K562 (cell line): ENCODE data around the gene TP53RK. TPM values are rescaled to one million over a fixed set of nuclear protein-coding genes. Genes with fewer than 3 reads are reported as not detected.

Source experiments
- ATAC-seq: fragments of 200-7000 bp; cut with Tn5 transposase; 3 replicates; pipeline ENCODE4 v1.9.1; 2020; ENCODE audit warnings: moderate library complexity
- BruUV-seq: library from RNA; stranded (reverse); fragments of 400-500 nt; replicated peaks from 2 replicates; lab custom pipeline; 2021; lab: Mats Ljungman, UMichigan
- CTCF ChIA-PET: fragments of 300-600 bp; formaldehyde crosslinking; extraction: SDS; loops from one replicate; lab custom pipeline; 2021; ENCODE audit warnings: low intra/inter-chr PET ratio; lab: Yijun Ruan, JAX
- POLR2A ChIA-PET: fragments of 300-600, 350-650 bp; sonication (Branson Sonifier 250); formaldehyde crosslinking; extraction: SDS; loops from one replicate; lab custom pipeline; 2021; ENCODE audit warnings: antibody characterized with exemption, inconsistent platforms; lab: Yijun Ruan, JAX
- DNase-seq, 4 experiments: peaks; one replicate each; pipeline versions ENCODE4 v3.0.0 to v3.0.0-alpha.2; 2011 to 2018; ENCODE audit warnings: low spot score in 3 of 4, mixed read lengths in 3 of 4; ENCODE audit errors: extremely low read depth in 1 of 4
- FAIRE-seq: peaks from 2 replicates; lab custom pipeline; 2011; peaks lifted over from hg19 to GRCh38; lab: Jason Lieb, UNC
- H2AFZ ChIP-seq: 2 replicates; pipeline ENCODE4 v1.6.0; 2011; ENCODE audit warnings: low read depth, low read length, control low read depth, inconsistent platforms
- H3K27ac ChIP-seq: fragments of 200-600 bp; 3 replicates; pipeline ENCODE4 v1.8.0; 2011; ENCODE audit warnings: low read depth, mild to moderate bottlenecking, control low read depth, inconsistent platforms, low read length, moderate library complexity, mixed read lengths; ENCODE audit errors: extremely low read depth
- H3K27me3 ChIP-seq, 2 experiments: fragments of 300-600 bp in 1 of 2; 2 replicates in 1 of 2; 3 replicates in 1 of 2; pipeline versions ENCODE4 v1.6.0 to v1.8.0; 2011; ENCODE audit warnings: inconsistent platforms in 2 of 2, low read length in 2 of 2, mild to moderate bottlenecking in 1 of 2, mixed read lengths in 1 of 2, moderate library complexity in 1 of 2; ENCODE audit not compliant: control insufficient read depth in 2 of 2, insufficient read depth in 2 of 2
- H3K36me3 ChIP-seq: fragments of 300-600 bp; 3 replicates; pipeline ENCODE4 v1.8.0; 2011; ENCODE audit warnings: mild to moderate bottlenecking, low read length, inconsistent platforms; ENCODE audit not compliant: control insufficient read depth, insufficient read depth
- H3K4me1 ChIP-seq, 2 experiments: fragments of 200-600 bp in 1 of 2; replicated peaks in 1 of 2; 2 replicates in 1 of 2; 3 replicates in 1 of 2; pipeline versions ENCODE4 v1.5.1 to v1.8.0; 2011; ENCODE audit warnings: inconsistent platforms in 2 of 2, low read length in 2 of 2, mild to moderate bottlenecking in 1 of 2, mixed read lengths in 1 of 2, moderate library complexity in 1 of 2; ENCODE audit not compliant: control insufficient read depth in 2 of 2, insufficient read depth in 2 of 2
- H3K4me2 ChIP-seq: 2 replicates; pipeline ENCODE4 v1.6.1; 2011; ENCODE audit warnings: low read length, control low read depth, inconsistent platforms, mixed read lengths; ENCODE audit not compliant: insufficient read depth
- H3K4me3 ChIP-seq: fragments of 200-600 bp; sonication (generic), shearing (Covaris generic); 2 replicates; pipeline ENCODE4 v1.5.1; 2016; ENCODE audit warnings: control low read depth, inconsistent platforms
- H3K79me2 ChIP-seq: fragments of 200-600 bp; 3 replicates; pipeline ENCODE4 v1.8.0; 2011; ENCODE audit warnings: low read length, inconsistent platforms; ENCODE audit not compliant: control insufficient read depth, insufficient read depth
- H3K9ac ChIP-seq, 2 experiments: 2 replicates each; pipeline versions ENCODE4 v1.6.0 to v1.6.1; 2011; ENCODE audit warnings: low read depth in 2 of 2, low read length in 2 of 2, control low read depth in 1 of 2, inconsistent platforms in 1 of 2, mild to moderate bottlenecking in 1 of 2, mixed read lengths in 1 of 2; ENCODE audit not compliant: insufficient read depth in 1 of 2
- H3K9me1 ChIP-seq: one replicate; pipeline ENCODE4 v1.6.0; 2011; ENCODE audit warnings: inconsistent platforms, mild to moderate bottlenecking, low read length, moderate library complexity; ENCODE audit not compliant: control insufficient read depth, insufficient read depth
- H3K9me3 ChIP-seq: replicated peaks from 2 replicates; pipeline ENCODE4 v1.5.1; 2011; ENCODE audit warnings: low read depth, low read length, inconsistent platforms; ENCODE audit not compliant: control insufficient read depth, insufficient read depth
- H4K20me1 ChIP-seq: replicated peaks from 2 replicates; pipeline ENCODE4 v1.6.1; 2011; ENCODE audit warnings: low read length, inconsistent platforms, mixed read lengths; ENCODE audit not compliant: control insufficient read depth, insufficient read depth
- HDAC2 ChIP-seq: fragments of 450-650 bp; IDR thresholded peaks from 2 replicates; pipeline ENCODE4 v1.6.1; 2016; ENCODE audit warnings: mild to moderate bottlenecking
- ILK ChIP-seq: fragments of 450-650 bp; IDR thresholded peaks from 2 replicates; pipeline ENCODE4 v1.6.1; 2016; ENCODE audit warnings: missing genetic modification characterization, low read depth, mild to moderate bottlenecking, missing compliant biosample characterization, moderate library complexity, borderline replicate concordance
- MAFG ChIP-seq: fragments of 450-650 bp; conservative IDR thresholded peaks from 2 replicates; pipeline ENCODE4 v1.6.1; 2016; ENCODE audit warnings: missing genetic modification characterization, missing compliant biosample characterization
- PCBP2 ChIP-seq: fragments of 200-400 bp; formaldehyde crosslinking; IDR thresholded peaks from 2 replicates; pipeline ENCODE4 v1.6.1; 2018; ENCODE audit warnings: low read length, low read depth, mild to moderate bottlenecking, moderate library complexity; ENCODE audit not compliant: poor library complexity, severe bottlenecking
- ZKSCAN1 ChIP-seq: fragments of 150-350 bp; IDR thresholded peaks from 2 replicates; pipeline ENCODE4 v1.6.1; 2016; ENCODE audit warnings: low read depth, low read length
- WGBS: fragments of 100-300 bp; shearing (Covaris generic); methylation state at CpG from one replicate; pipeline ENCODE4 v1.1.6; 2016; ENCODE audit warnings: low coverage, mixed read lengths; ENCODE audit not compliant: insufficient coverage; ENCODE audit errors: missing lambda C conversion rate; 5-methylcytosine and 5-hydroxymethylcytosine counted together
- in situ Hi-C: fragments of 300-500 bp; cut with MboI; formaldehyde crosslinking; loops from 4 replicates; pipeline ENCODE4 v1.15.0; 2018; ENCODE audit warnings: inconsistent platforms, mixed read lengths
- intact Hi-C: fragments of 100-400 bp; cut with micrococcal nuclease; formaldehyde crosslinking; loops from 2 replicates; pipeline ENCODE4 v1.14.2; 2022
- polyA plus RNA-seq, 8 experiments: library from polyadenylated mRNA; depleted of rRNA in 4 of 8; stranded (reverse) in 5 of 8; unstranded in 3 of 8; fragments of >200 nt; fragmentation: Nextera tagmentation in 2 of 8; fragmentation: Illumina TruSeq in 1 of 8; extraction: Ambion mirVana in 2 of 8; extraction: Trizol in 1 of 8; gene quantifications; 2 replicates each; pipeline versions ENCODE4 v1.2.1 to v1.2.3, GENCODE V29; 2011 to 2014; ENCODE audit warnings: inconsistent platforms in 1 of 8, missing spikeins in 1 of 8
- total RNA-seq, 7 experiments: library from RNA; depleted of rRNA in 6 of 7; stranded (reverse); fragments of >200 nt in 6 of 7; fragmentation: Illumina TruSeq in 2 of 7; extraction: Trizol in 2 of 7; gene quantifications; 2 replicates each; pipeline versions ENCODE4 v1.2.1 to v1.2.3, GENCODE V29; 2011 to 2021; ENCODE audit warnings: low replicate concordance in 1 of 7
- TF ChIP-seq, protein P1 (sequence below): sonication (generic); formaldehyde crosslinking; IDR thresholded peaks from 2 replicates; pipeline ENCODE4 v1.8.1; 2022; ENCODE audit warnings: missing genetic modification reagents
- TF ChIP-seq, protein P2 (sequence below), 2 experiments: fragments of 250-450 bp in 1 of 2; fragments of 450-650 bp in 1 of 2; sonication (Bioruptor Pico) in 1 of 2; IDR thresholded peaks; 2 replicates each; pipeline versions ENCODE4 v1.6.1 to v1.8.0; 2016 to 2021; ENCODE audit warnings: mild to moderate bottlenecking in 2 of 2, moderate library complexity in 2 of 2, missing compliant biosample characterization in 1 of 2, missing genetic modification characterization in 1 of 2

The TP53RK gene
- total and polyA plus RNA-seq, 9 of the 15 experiments (the other 6 are each of a cell fraction or from before 2014, with no cell fraction given): 2.9 to 43.5 (median 17.2) TPM

DNA sequence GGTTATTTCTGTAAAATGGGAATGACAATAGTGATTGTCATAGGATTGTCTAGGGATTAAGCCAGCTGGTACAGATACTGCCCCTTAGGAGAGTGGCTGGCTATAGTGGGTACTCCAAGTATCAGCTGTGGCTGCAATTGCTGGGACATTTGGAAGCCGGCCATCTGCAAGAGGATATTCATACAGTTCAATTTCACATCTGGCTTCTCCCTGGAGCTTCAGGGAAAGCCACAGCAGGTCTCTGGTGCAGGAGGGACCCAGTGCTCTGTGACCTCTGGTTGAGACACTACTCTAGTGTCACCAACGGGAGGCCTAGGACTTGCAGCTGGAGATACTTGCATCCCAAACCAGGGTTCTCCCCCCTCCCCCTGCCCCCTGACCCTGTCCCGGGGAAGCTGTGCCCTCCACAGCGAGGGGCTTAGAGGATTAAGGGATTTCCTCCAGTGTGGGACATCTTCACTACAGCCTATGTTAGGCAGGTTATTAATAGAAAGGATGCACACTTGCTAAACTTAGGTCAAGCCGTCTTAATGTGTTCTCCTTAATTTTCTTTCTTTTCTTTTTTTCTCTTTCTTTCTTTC, 22.9 kb upstream of the TP53RK start (continued):
- TF ChIP-seq PCBP2 (no peak), HDAC2 (no peak)
- TF ChIP-seq, protein P1, sequence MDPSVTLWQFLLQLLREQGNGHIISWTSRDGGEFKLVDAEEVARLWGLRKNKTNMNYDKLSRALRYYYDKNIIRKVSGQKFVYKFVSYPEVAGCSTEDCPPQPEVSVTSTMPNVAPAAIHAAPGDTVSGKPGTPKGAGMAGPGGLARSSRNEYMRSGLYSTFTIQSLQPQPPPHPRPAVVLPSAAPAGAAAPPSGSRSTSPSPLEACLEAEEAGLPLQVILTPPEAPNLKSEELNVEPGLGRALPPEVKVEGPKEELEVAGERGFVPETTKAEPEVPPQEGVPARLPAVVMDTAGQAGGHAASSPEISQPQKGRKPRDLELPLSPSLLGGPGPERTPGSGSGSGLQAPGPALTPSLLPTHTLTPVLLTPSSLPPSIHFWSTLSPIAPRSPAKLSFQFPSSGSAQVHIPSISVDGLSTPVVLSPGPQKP: no peak

DNA sequence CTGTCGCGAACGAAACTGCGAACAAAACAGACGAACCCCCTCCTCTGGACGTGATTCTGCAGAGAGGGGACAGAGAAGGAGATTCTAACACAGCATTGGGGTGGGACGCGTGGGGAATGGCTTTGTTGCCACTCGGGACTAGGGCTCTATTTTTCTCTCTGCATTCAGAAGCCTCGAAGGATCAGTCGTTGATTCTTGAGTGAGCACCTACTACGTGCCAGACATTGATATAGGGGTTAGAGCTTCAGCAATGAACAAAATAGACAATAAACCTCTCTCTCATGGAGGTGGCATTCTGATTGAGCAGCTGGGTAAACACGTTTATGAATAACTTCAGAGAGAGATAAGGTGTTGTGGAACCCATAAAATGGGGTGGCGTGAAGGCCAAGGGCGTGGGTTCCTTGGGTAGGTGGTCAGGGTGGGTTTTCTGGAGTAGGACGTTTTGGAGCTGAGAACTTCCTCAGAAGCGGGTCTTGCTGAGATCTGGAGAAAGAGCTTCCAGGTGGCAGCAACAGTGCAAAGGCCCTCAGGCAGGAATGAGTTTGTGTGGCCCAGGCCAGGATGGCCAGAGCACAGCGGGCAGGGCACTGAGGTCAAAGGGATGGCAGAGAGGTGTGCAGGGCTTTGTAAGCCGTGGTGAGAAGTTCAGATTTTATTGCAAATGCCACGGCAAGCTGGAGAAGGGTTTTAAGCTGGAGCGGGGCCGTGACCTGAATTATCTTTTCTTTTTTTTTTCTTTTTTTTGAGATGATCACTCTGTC, 21.1 kb upstream of the TP53RK start:
- Histone ChIP-seq H3K27me3 (peaks cover 3 to 34% of the 10 kb centered on the region in 2 experiments; a peak in 3 of 5 replicates), H4K20me1 (no peaks in the 10 kb centered on the region; the same call in 1 of the 2 replicates), H3K27ac (no peak overlapping the region), H3K79me2 (no peaks in the 10 kb centered on the region), H3K36me3 (no peaks in the 10 kb centered on the region), H3K9me3 (peaks cover 3% of the 10 kb centered on the region; the same call in 1 of the 2 replicates), H3K9me1 (no peaks in the 10 kb centered on the region), H2AFZ (peak overlapping the region; percentile 89), H3K4me1 (peaks cover 6 to 13% of the 10 kb centered on the region in 2 experiments; a peak in 3 of 5 replicates), H3K9ac (0 out of 4 replicates have a peak overlapping the region, but pooled peaks of 1 of the 2 experiments have one; percentile 31), H3K4me2 (peak overlapping the region; percentile 54; the same call in 1 of the 2 replicates), H3K4me3 (peak overlapping the region; percentile 41)
- TF ChIP-seq, protein P2, sequence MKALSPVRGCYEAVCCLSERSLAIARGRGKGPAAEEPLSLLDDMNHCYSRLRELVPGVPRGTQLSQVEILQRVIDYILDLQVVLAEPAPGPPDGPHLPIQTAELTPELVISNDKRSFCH (CRISPR knock-in tag; IDR thresholded peaks at IDR 0.05): no peak
- TF ChIP-seq, protein P2 (tag; IDR thresholded peaks at IDR 0.05): no peak
- TF ChIP-seq MAFG (tag) (no peak), ILK (tag) (no peak), ZKSCAN1 (peak; percentile 86; the same call in 1 of the 2 replicates)
- TSS peak; percentile 37 for BruUV-seq
- ChIA-PET CTCF (no interaction called here), POLR2A (interaction anchor here (0.6 to 0.7 kb wide), 2 partner anchors 269 to 480 kb away, joined by 3 read pairs; no protein-coding TSS in a partner anchor)
- ATAC-seq: no peak
- 48% methylated on average over 21 of the region's 22 CpGs for WGBS
- no peak for DNase-seq
- in situ Hi-C loops: no loop called here
- FAIRE-seq: no peak
- intact Hi-C loops: no loop called here
